ENCODE data around the gene SMIM35.

SMIM35 gene

DNA sequence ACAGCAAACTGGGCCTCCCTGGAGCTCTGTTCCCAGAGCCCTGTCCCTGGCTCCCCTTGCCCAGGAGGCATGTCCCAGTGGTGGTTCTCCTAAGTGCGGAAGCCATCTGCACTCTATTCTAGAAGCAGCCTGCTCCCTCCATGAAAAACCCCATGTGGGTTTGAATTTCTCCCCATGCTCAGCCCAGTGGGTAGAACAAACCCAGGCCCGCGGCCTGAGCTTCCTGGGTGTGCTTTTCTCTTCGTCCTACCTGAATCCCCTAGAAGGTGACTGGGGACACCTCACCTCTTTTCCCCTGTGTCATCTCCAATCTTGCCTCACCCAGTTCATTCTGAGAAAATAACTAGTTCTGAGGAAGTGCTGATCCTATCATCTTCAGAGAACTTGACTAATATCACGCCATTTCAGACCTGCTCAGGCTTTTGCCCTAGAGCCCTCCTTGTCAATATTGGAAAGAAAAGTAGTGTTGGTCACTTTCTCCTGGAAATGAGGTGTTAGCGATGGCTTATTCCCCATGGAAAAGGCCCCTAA, 84.7 kb downstream of the SMIM35 start:
- DNase-seq (ENCODE audit: low read depth): peak; percentile 36

GRCh38 chr11:118001494-118001971, 85.2 kb downstream of the SMIM35 start:
- no peak for DNase-seq (ENCODE audit: low read depth)

- no peak for DNase-seq (ENCODE audit: low read depth)
These were observed 85.9 kb downstream of the SMIM35 start for GRCh38 chr11:118000850-118001228.

DNA sequence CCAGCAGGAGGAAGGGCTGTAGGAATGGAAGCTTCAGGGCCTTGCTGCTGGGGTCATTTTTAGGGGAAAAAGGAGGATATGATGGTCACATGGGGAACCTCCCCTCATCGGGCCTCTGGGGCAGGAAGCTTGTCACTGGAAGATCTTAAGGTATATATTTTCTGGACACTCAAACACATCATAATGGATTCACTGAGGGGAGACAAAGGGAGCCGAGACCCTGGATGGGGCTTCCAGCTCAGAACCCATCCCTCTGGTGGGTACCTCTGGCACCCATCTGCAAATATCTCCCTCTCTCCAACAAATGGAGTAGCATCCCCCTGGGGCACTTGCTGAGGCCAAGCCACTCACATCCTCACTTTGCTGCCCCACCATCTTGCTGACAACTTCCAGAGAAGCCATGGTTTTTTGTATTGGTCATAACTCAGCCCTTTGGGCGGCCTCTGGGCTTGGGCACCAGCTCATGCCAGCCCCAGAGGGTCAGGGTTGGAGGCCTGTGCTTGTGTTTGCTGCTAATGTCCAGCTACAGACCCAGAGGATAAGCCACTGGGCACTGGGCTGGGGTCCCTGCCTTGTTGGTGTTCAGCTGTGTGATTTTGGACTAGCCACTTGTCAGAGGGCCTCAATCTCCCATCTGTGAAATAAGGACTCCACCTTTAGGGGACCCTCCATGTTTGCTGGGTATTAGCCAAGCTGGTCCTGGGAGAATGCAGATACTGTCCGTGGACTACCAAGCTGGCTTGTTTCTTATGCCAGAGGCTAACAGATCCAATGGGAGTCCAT, 86.5 kb downstream of the SMIM35 start:
- DNase-seq (ENCODE audit: low read depth): no peak

DNA sequence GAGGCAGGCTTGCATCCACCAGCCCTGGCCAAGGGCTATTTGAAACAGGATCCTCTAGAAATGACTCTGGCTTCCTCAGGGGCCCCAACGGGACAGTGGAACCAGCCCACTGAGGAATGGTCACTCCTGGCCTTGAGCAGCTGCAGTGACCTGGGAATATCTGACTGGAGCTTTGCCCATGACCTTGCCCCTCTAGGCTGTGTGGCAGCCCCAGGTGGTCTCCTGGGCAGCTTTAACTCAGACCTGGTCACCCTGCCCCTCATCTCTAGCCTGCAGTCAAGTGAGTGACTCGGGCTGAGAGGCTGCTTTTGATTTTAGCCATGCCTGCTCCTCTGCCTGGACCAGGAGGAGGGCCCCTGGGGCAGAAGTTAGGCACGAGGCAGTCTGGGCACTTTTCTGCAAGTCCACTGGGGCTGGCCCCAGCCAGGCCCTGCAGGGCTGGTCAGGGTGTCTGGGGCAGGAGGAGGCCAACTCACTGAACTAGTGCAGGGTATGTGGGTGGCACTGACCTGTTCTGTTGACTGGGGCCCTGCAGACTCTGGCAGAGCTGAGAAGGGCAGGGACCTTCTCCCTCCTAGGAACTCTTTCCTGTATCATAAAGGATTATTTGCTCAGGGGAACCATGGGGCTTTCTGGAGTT, 87.3 kb downstream of the SMIM35 start:
- no peak for DNase-seq (ENCODE audit: low read depth)

GRCh38 chr11:117998664-117999353, 88.0 kb downstream of the SMIM35 start:
- no peak for DNase-seq (ENCODE audit: low read depth)

DNA sequence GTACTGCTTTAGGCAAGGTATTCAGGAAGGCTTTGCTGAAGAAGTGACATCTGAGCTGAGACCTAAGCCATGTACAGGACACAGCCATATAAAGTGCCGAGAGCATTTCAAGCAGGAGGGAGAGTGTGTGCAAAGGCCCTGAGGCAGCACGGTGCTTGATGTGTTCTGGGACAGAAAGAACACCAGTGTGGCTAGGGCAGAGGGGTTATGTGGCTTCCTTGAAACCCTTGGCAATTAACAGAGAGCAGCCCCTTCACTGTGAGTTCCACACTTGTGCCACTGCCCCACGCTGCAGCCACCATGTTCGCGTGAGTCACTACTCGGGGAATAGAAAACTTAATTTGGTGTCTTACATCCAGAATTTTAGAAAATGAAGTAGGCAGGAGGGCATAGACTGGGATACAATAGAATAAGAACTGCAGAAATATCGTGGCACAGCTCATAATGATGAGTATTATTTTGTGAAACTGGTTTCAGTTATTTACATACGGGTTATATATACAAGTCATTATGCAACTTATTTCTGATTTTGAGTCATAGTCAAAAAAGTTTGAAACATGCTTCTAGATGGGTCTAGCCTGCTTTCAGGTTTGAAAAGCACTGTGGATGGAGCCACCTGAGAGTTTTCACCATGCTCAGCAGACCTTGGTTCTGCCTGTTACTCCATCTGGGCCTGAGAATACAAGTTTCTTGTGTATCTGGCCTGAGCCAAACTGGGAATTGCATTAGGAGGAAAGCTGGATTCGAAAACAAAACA, 88.8 kb downstream of the SMIM35 start:
- DNase-seq (ENCODE audit: low read depth): no peak

DNA sequence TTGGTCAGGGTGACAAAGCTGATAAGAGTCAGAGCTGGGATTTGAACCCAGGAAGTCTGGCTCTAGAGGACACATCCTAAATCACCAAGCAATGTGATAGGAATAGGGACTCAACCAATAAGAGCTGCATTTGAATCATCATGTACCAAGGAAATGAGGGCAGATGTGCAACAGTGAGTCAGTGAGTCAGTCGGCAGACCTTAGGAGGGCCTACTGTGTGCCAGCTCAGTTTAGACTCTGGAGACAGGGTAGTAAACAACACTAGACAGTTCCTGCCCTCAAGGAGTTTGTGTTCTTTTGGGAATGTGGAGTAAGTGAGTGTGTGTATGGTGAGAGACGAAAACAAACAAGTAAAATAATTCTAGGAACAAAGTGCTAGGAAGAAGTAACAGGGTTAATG, 89.4 kb downstream of the SMIM35 start:
- DNase-seq (ENCODE audit: low read depth): no peak

- DNase-seq (ENCODE audit: low read depth): no peak
These were observed 90.7 kb downstream of the SMIM35 start for GRCh38 chr11:117996058-117996457.

- DNase-seq (ENCODE audit: low read depth): no peak
These were observed 91.3 kb downstream of the SMIM35 start for GRCh38 chr11:117995472-117995871.

- DNase-seq (ENCODE audit: low read depth): no peak
These were observed 92.6 kb downstream of the SMIM35 start for GRCh38 chr11:117993988-117994745.

DNA sequence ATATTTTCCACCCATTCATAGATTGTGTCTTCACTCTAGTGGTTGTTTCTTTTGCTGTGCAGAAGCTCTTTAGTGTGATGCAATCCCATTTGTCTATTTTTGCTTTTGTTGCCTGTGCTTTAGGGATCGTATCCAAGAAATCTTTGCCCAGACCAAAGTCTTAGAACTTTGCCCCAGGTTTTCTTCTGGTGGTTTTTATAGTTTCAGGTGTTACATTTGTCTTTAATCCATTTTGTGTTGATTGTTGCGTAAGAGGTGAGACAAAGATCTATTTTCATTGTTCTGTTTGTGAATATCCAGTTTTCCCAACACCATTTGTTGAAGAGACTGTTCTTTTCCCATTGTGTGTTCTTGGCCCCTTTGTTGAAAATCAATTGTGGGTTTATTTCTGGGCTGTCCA, 94.1 kb downstream of the SMIM35 start:
- DNase-seq (ENCODE audit: low read depth): no peak

GRCh38 chr11:117992136-117992535, 94.6 kb downstream of the SMIM35 start:
- DNase-seq (ENCODE audit: low read depth): no peak

DNA sequence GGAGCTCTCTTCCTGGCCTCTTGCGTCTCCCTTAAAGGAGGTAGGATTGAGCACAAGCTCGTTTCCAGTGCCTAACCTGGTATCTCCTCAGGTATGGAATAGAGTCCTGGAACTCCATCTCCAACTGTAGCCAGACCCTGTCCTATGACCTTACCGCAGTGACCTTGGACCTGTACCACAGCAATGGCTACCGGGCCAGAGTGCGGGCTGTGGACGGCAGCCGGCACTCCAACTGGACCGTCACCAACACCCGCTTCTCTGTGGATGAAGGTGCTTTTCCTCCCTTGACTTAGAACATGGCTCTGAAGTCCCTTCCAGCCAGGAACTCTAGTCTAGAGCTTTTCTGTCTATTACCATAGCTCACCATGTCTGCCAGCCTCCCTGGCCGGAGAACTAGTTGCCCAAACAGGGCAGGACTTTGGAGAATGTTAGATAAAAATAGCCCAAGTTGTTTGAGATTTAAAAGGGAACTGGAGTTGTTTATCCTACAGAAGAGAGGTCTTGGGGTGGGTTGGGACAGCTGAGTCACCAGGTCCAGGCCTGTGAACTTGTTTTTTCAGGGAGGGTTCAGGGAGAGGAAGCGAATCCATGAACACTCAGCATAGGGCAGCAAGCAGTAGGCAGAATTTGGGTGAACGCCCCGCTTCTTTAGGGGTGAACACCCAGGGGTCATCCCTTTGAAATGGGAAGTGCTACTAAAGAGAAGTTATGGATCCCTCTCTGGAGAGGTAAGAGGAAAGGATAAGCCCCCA, 97.2 kb downstream of the SMIM35 start:
- no peak for DNase-seq (ENCODE audit: low read depth)

- peak; percentile 51 for DNase-seq (ENCODE audit: low read depth)
These were observed 99.7 kb downstream of the SMIM35 start for GRCh38 chr11:117986981-117987574.

DNA sequence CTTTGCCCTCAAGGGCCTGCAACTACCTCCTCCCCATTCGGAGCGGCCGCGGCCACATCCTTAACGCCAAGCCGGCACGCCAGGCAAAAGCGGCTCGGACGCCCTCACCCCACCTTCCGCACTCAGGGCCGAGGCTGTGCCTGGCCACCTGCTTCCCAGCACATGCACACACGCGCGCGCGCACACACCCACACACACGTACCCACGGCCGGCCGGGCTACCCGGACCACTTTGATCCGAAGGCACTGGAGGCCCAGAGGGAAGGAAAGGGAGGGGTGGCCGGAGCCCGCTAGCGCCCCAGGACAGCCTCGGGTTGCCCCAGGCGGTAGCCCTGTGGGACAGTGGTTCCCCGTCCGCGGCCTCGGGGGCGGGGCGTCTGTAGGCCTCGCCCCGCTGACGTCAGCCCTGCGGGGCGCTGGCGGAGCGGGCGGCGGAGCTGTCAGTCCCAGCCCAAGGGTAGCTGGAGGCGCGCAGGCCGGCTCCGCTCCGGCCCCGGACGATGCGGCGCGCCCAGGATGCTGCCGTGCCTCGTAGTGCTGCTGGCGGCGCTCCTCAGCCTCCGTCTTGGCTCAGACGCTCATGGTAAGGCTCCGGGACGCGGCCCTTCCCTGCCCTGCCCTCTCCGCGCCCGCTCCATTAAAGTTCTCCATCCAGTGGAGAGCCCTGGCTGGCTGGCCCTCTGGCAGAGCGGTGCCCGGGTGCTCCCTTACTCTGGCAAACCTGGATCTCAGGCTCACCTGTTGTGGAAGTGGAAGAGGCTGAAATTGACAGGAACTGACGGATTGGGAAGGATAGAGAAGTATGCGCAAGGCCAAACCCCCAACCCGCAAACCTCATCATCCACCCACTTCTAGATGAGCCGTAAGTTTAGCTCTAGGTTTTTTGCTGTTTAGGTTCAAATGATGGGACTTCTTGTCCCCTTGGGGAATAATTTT, 100.5 kb downstream of the SMIM35 start, which contains the start of gene IL10RA:
Gene IL10RA (plus strand): TSS at position 442 of the 935 bp plus-strand sequence. CDS start 74 bp downstream, at position 516.
- DNase-seq (ENCODE audit: low read depth): peak; percentile 74

DNA sequence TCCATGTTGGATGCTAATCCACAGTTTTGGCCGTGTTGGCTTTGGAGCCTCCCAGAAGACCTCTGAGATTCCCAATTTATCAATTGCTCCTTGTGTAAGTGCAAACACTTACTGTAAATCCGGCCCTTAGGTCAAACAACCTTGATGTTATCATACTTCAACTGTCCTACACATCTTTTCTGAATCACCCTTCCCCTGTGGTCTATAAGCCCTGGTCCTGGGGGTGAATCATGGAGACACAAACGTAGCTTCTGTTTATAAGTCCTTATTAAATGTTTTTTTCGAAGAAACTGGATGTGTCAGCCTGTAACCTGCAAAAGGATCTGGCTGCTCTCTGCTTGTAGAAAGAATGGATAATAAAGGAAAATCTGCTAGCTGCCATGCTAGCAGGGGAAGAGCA, 102.3 kb downstream of the SMIM35 start:
- DNase-seq (ENCODE audit: low read depth): no peak

DNA sequence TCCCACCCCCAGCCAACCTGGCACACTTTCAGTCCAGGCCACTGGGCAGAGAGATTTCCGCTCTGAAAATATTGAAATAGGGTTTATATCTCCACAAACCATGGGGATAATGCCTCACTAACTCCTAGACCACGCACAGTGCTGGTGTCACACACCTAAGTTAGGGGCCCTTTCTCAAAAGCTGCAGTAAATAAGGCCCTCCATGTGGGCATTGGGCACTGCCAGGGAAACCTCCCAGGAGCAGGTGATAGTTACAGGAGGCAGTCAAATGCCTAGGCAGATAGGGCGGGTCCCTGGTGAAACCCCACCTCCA, 103.6 kb downstream of the SMIM35 start:
- DNase-seq (ENCODE audit: low read depth): no peak

GRCh38 chr11:117980720-117981119, 106.0 kb downstream of the SMIM35 start:
- no peak for DNase-seq (ENCODE audit: low read depth)
